ENCODE results near the gene CNTNAP2. TPM values are rescaled to one million over a fixed set of nuclear protein-coding genes. Genes with fewer than 3 reads are reported as not detected.

Gene CNTNAP2
- total RNA-seq, 1 experiment from 2014 or later = 64.5 TPM

GRCh38 chr7:147033641-147034040, 917.0 kb downstream of the CNTNAP2 start:
- no peak overlapping the region for H4K5ac ChIP-seq (ENCODE audit: insufficient read length, low read depth, low read length)
- H4K91ac ChIP-seq (ENCODE audit: insufficient read length, low read depth, low read length) = no peak overlapping the region
- H2AK5ac ChIP-seq (ENCODE audit: insufficient read length, low read length) = no peak overlapping the region
- H2BK20ac ChIP-seq (ENCODE audit: low read depth, low read length, poor library complexity, severe bottlenecking) = no peak overlapping the region
- H3K36me3 Mint-ChIP-seq (ENCODE audit: insufficient read depth in 1 of 3, low read depth in 3 of 3) = no peaks in the 10 kb centered on the region
- H2AFZ ChIP-seq (ENCODE audit: low read length) = no peak overlapping the region
- no peak overlapping the region for H2BK120ac ChIP-seq (ENCODE audit: low read depth, low read length, poor library complexity, severe bottlenecking)
- no peaks in the 10 kb centered on the region for H3K23me2 ChIP-seq (ENCODE audit: insufficient read length, low read depth, low read length, poor library complexity, severe bottlenecking)
- no peak overlapping the region for H3K9ac ChIP-seq (ENCODE audit: extremely low read depth, insufficient read length, low read length)
- no peaks in the 10 kb centered on the region for H3K27me3 ChIP-seq (ENCODE audit: insufficient read depth, low read length)
- H3K18ac ChIP-seq (ENCODE audit: insufficient read length, low read depth, low read length) = no peak overlapping the region
- H2BK15ac ChIP-seq (ENCODE audit: low read depth, low read length) = no peak overlapping the region
- no peaks in the 10 kb centered on the region for H4K20me1 ChIP-seq (ENCODE audit: control insufficient read depth, insufficient read depth, insufficient read length)
- no peaks in the 10 kb centered on the region for H3K9me3 ChIP-seq (ENCODE audit: control insufficient read depth, low read depth, low read length)
- no peak overlapping the region for H2BK12ac ChIP-seq (ENCODE audit: insufficient read length, low read depth, low read length)
- WGBS (ENCODE audit: extremely low coverage, insufficient read length, low lambda C conversion rate) = no CpG with 5 or more reads among the region's 1 CpG
- H3K14ac ChIP-seq (ENCODE audit: insufficient read depth, low read length) = no peak overlapping the region
- H3K23ac ChIP-seq (ENCODE audit: insufficient read length, low read depth, low read length) = no peak overlapping the region
- no peak overlapping the region for H3K27ac ChIP-seq (ENCODE audit: insufficient read length, low read depth, low read length)
- TF ChIP-seq CTCF (conservative IDR thresholded peaks at IDR 0.05) = no peak
- H3K79me1 ChIP-seq (ENCODE audit: insufficient read depth, low read depth, low read length, poor library complexity, severe bottlenecking) = no peaks in the 10 kb centered on the region
- no peak overlapping the region for H3K27ac Mint-ChIP-seq
- no peaks in the 10 kb centered on the region for H3K9me3 Mint-ChIP-seq
- H3K4me1 ChIP-seq (ENCODE audit: insufficient read depth, low read length) = no peaks in the 10 kb centered on the region
- no peaks in the 10 kb centered on the region for H3K79me2 ChIP-seq (ENCODE audit: insufficient read depth, low read length)
- no peak overlapping the region for H3K4ac ChIP-seq (ENCODE audit: low read depth, low read length)
- H3K4me2 ChIP-seq (ENCODE audit: insufficient read depth, insufficient read length, low read length) = no peak overlapping the region
- H3K4me1 Mint-ChIP-seq = peaks cover 5 to 6% of the 10 kb centered on the region in 2 experiments; a peak in 3 of 4 replicates
- no peak overlapping the region for H3K4me3 Mint-ChIP-seq
- no peak overlapping the region for H2BK5ac ChIP-seq (ENCODE audit: insufficient read length, low read length)
- DNase-seq = no peak
- no peak overlapping the region for H4K8ac ChIP-seq (replicated peaks; ENCODE audit: insufficient read length, low read depth, low read length)
- no peak overlapping the region for H3K56ac ChIP-seq (ENCODE audit: insufficient read length, low read depth, low read length)
- no peaks in the 10 kb centered on the region for H3K27me3 Mint-ChIP-seq (ENCODE audit: low read depth)
- no peak overlapping the region for H3T11ph ChIP-seq (ENCODE audit: low read length)
